H9 (cell line): ENCODE measurements around the gene SPRR2E. TPM values are rescaled to one million over a fixed set of nuclear protein-coding genes. Genes with fewer than 3 reads are reported as not detected.

Source experiments
- DNase-seq: peaks from one replicate; pipeline ENCODE4 v3.0.0-alpha.2; 2017
- H2AFZ ChIP-seq: one replicate; pipeline ENCODE4 v1.6.1; 2013; ENCODE audit warnings: mild to moderate bottlenecking, low read length, control low read depth, moderate library complexity
- H2AK5ac ChIP-seq: 2 replicates; pipeline ENCODE4 v1.6.1; 2013; ENCODE audit warnings: low read length, control low read depth, mixed read lengths; ENCODE audit not compliant: insufficient read length
- H2BK120ac ChIP-seq: one replicate; pipeline ENCODE4 v1.6.1; 2013; ENCODE audit warnings: low read depth, mild to moderate bottlenecking, low read length, control low read depth, inconsistent platforms; ENCODE audit not compliant: poor library complexity, severe bottlenecking
- H2BK12ac ChIP-seq: 2 replicates; pipeline ENCODE4 v1.6.1; 2013; ENCODE audit warnings: low read length, control low read depth, mixed read lengths, low read depth; ENCODE audit not compliant: insufficient read length
- H2BK15ac ChIP-seq: 2 replicates; pipeline ENCODE4 v1.6.1; 2013; ENCODE audit warnings: low read depth, low read length, control low read depth
- H2BK20ac ChIP-seq: one replicate; pipeline ENCODE4 v1.6.1; 2013; ENCODE audit warnings: low read depth, mild to moderate bottlenecking, low read length, control low read depth, inconsistent platforms; ENCODE audit not compliant: poor library complexity, severe bottlenecking
- H2BK5ac ChIP-seq: 2 replicates; pipeline ENCODE4 v1.6.1; 2013; ENCODE audit warnings: low read length, control low read depth, mixed read lengths; ENCODE audit not compliant: insufficient read length
- H3K14ac ChIP-seq: 2 replicates; pipeline ENCODE4 v1.6.1; 2013; ENCODE audit warnings: low read length, control low read depth; ENCODE audit not compliant: insufficient read depth
- H3K18ac ChIP-seq: 2 replicates; pipeline ENCODE4 v1.6.1; 2013; ENCODE audit warnings: low read depth, mild to moderate bottlenecking, mixed read lengths, low read length, control low read depth; ENCODE audit not compliant: insufficient read length
- H3K23ac ChIP-seq: 2 replicates; pipeline ENCODE4 v1.6.1; 2013; ENCODE audit warnings: low read length, control low read depth, mixed read lengths, low read depth; ENCODE audit not compliant: insufficient read length
- H3K23me2 ChIP-seq: 2 replicates; pipeline ENCODE4 v1.6.1; 2013; ENCODE audit warnings: low read depth, mild to moderate bottlenecking, mixed read lengths, low read length, control low read depth; ENCODE audit not compliant: insufficient read length, poor library complexity, severe bottlenecking
- H3K27ac ChIP-seq: 2 replicates; pipeline ENCODE4 v1.5.1; 2013; ENCODE audit warnings: low read length, control low read depth, mixed read lengths, low read depth; ENCODE audit not compliant: insufficient read length
- H3K27me3 ChIP-seq: 2 replicates; pipeline ENCODE4 v1.6.1; 2013; ENCODE audit warnings: low read length, control low read depth, inconsistent platforms; ENCODE audit not compliant: insufficient read depth
- H3K4ac ChIP-seq: 2 replicates; pipeline ENCODE4 v1.6.1; 2013; ENCODE audit warnings: low read depth, mild to moderate bottlenecking, control low read depth, inconsistent platforms, low read length, moderate library complexity
- H3K4me1 ChIP-seq: 2 replicates; pipeline ENCODE4 v1.6.1; 2013; ENCODE audit warnings: low read length, control low read depth, inconsistent platforms; ENCODE audit not compliant: insufficient read depth
- H3K4me2 ChIP-seq: 2 replicates; pipeline ENCODE4 v1.6.1; 2013; ENCODE audit warnings: low read length, control low read depth, mixed read lengths; ENCODE audit not compliant: insufficient read length, insufficient read depth
- H3K56ac ChIP-seq: 2 replicates; pipeline ENCODE4 v1.6.1; 2013; ENCODE audit warnings: low read depth, mild to moderate bottlenecking, mixed read lengths, low read length, control low read depth; ENCODE audit not compliant: insufficient read length
- H3K79me1 ChIP-seq: 2 replicates; pipeline ENCODE4 v1.6.1; 2013; ENCODE audit warnings: low read depth, mild to moderate bottlenecking, moderate library complexity, low read length, control low read depth, inconsistent platforms; ENCODE audit not compliant: insufficient read depth, poor library complexity, severe bottlenecking
- H3K79me2 ChIP-seq: 2 replicates; pipeline ENCODE4 v1.6.1; 2013; ENCODE audit warnings: low read length, control low read depth, inconsistent platforms; ENCODE audit not compliant: insufficient read depth
- H3K9ac ChIP-seq: 2 replicates; pipeline ENCODE4 v1.6.1; 2013; ENCODE audit warnings: low read length, control low read depth, mixed read lengths; ENCODE audit not compliant: insufficient read length; ENCODE audit errors: extremely low read depth
- H3K9me3 ChIP-seq: one replicate; pipeline ENCODE4 v1.6.1; 2013; ENCODE audit warnings: low read depth, low read length, inconsistent platforms; ENCODE audit not compliant: control insufficient read depth
- H3T11ph ChIP-seq: one replicate; pipeline ENCODE4 v1.6.1; 2013; ENCODE audit warnings: mild to moderate bottlenecking, low read length, control low read depth, inconsistent platforms
- H4K20me1 ChIP-seq: one replicate; pipeline ENCODE4 v1.6.1; 2013; ENCODE audit not compliant: control insufficient read depth, insufficient read length, insufficient read depth
- H4K5ac ChIP-seq: 2 replicates; pipeline ENCODE4 v1.6.1; 2013; ENCODE audit warnings: low read depth, mild to moderate bottlenecking, mixed read lengths, low read length, control low read depth; ENCODE audit not compliant: insufficient read length
- H4K8ac ChIP-seq: replicated peaks from 2 replicates; pipeline ENCODE4 v1.6.1; 2013; ENCODE audit warnings: low read length, control low read depth, mixed read lengths, low read depth; ENCODE audit not compliant: insufficient read length
- H4K91ac ChIP-seq: 2 replicates; pipeline ENCODE4 v1.6.1; 2013; ENCODE audit warnings: low read depth, mild to moderate bottlenecking, moderate library complexity, mixed read lengths, low read length, control low read depth; ENCODE audit not compliant: insufficient read length
- H3K27ac Mint-ChIP-seq, 3 experiments: 2 replicates in 2 of 3; 3 replicates in 1 of 3; pipeline ENCODE4 v1.8.0; 2020 to 2021; ENCODE audit warnings: mixed read lengths in 3 of 3, mild to moderate bottlenecking in 1 of 3, moderate library complexity in 1 of 3
- H3K27me3 Mint-ChIP-seq: 2 replicates; pipeline ENCODE4 v1.8.0; 2021; ENCODE audit warnings: low read depth, mild to moderate bottlenecking, moderate library complexity, mixed read lengths
- H3K36me3 Mint-ChIP-seq, 3 experiments: 2 replicates in 2 of 3; 3 replicates in 1 of 3; pipeline ENCODE4 v1.8.0; 2020 to 2021; ENCODE audit warnings: low read depth in 3 of 3, mixed read lengths in 3 of 3; ENCODE audit not compliant: insufficient read depth in 1 of 3
- H3K4me1 Mint-ChIP-seq, 2 experiments: 2 replicates each; pipeline ENCODE4 v1.8.0; 2020; ENCODE audit warnings: mixed read lengths in 2 of 2
- H3K4me3 Mint-ChIP-seq, 2 experiments: 2 replicates in 1 of 2; 3 replicates in 1 of 2; pipeline ENCODE4 v1.8.0; 2020 to 2021; ENCODE audit warnings: mild to moderate bottlenecking in 2 of 2, mixed read lengths in 2 of 2, moderate library complexity in 1 of 2
- H3K9me3 Mint-ChIP-seq, 2 experiments: 2 replicates in 1 of 2; 3 replicates in 1 of 2; pipeline ENCODE4 v1.8.0; 2020; ENCODE audit warnings: mild to moderate bottlenecking in 2 of 2, mixed read lengths in 2 of 2, moderate library complexity in 1 of 2
- long read RNA-seq: library from polyadenylated mRNA; unstranded; transcript quantifications from one replicate; pipeline ENCODE4 v2.0.0, GENCODE V29; 2020
- total RNA-seq: library from RNA; stranded (reverse); gene quantifications from 2 replicates; pipeline ENCODE4 v1.2.1, GENCODE V29; 2021
- TF ChIP-seq, protein P1 (sequence below): fragments of 200-600 bp; sonication (generic); conservative IDR thresholded peaks from 3 replicates; pipeline ENCODE4 v1.8.0; 2021; ENCODE audit warnings: antibody characterized with exemption, mild to moderate bottlenecking

Gene SPRR2E
- total RNA-seq, result not detected in 2 replicates
- long read RNA-seq, result 0 reads

DNA sequence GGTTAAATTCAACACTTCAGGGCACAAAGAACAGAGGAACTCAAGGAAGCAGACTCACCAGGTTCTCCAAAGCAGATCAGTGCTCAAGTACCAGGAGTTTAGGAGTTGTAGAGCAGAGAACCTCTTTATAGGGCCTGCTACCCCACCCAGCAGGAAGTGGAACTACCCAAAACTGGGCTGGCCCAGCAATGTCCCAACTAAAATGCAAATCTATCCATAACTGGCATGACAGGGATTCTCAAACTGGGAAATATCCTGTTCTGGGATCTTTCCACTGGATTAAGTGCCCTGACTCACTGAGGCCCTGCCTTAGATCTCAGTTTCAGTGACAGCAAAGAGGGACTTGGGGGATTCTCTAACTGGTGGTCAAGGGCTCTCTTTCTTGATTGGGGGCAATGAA, at the start of gene SPRR2E:
Gene SPRR2E, minus strand, starts transcription at position 101 of the 400 bp plus-strand sequence. CDS start 775 bp downstream, outside the sequence.
- no peak within 1 kb of the TSS for H2BK20ac ChIP-seq
- no peaks in the 10 kb centered on the region for H3K27me3 Mint-ChIP-seq
- H3K79me2 ChIP-seq, result no peaks in the 10 kb centered on the region
- H3K27ac ChIP-seq, result no peak within 1 kb of the TSS
- no peak within 1 kb of the TSS for H2AFZ ChIP-seq
- H3T11ph ChIP-seq, result no peak within 1 kb of the TSS
- H2BK120ac ChIP-seq, result no peak within 1 kb of the TSS
- H3K36me3 Mint-ChIP-seq, result no peaks in the 10 kb centered on the region
- no peaks in the 10 kb centered on the region for H3K23me2 ChIP-seq
- no peak within 1 kb of the TSS for H3K14ac ChIP-seq
- H4K20me1 ChIP-seq, result no peaks in the 10 kb centered on the region
- H3K4ac ChIP-seq, result no peak within 1 kb of the TSS
- no peak within 1 kb of the TSS for H4K8ac ChIP-seq
- H3K4me1 ChIP-seq, result no peaks in the 10 kb centered on the region
- H3K27ac Mint-ChIP-seq, result no peak within 1 kb of the TSS
- H3K18ac ChIP-seq, result no peak within 1 kb of the TSS
- no peaks in the 10 kb centered on the region for H3K27me3 ChIP-seq
- H3K4me1 Mint-ChIP-seq, result no peaks in the 10 kb centered on the region
- H3K9ac ChIP-seq, result no peak within 1 kb of the TSS
- no peak within 1 kb of the TSS for H2BK5ac ChIP-seq
- H3K56ac ChIP-seq, result no peak within 1 kb of the TSS
- no peak within 1 kb of the TSS for H4K5ac ChIP-seq
- H2AK5ac ChIP-seq, result no peak within 1 kb of the TSS
- H3K4me2 ChIP-seq, result no peak within 1 kb of the TSS
- TF ChIP-seq, protein P1, sequence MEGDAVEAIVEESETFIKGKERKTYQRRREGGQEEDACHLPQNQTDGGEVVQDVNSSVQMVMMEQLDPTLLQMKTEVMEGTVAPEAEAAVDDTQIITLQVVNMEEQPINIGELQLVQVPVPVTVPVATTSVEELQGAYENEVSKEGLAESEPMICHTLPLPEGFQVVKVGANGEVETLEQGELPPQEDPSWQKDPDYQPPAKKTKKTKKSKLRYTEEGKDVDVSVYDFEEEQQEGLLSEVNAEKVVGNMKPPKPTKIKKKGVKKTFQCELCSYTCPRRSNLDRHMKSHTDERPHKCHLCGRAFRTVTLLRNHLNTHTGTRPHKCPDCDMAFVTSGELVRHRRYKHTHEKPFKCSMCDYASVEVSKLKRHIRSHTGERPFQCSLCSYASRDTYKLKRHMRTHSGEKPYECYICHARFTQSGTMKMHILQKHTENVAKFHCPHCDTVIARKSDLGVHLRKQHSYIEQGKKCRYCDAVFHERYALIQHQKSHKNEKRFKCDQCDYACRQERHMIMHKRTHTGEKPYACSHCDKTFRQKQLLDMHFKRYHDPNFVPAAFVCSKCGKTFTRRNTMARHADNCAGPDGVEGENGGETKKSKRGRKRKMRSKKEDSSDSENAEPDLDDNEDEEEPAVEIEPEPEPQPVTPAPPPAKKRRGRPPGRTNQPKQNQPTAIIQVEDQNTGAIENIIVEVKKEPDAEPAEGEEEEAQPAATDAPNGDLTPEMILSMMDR, result no peak
- no peaks in the 10 kb centered on the region; a peak in 1 of 5 replicates for H3K9me3 Mint-ChIP-seq
- no peak within 1 kb of the TSS for H2BK12ac ChIP-seq
- H3K9me3 ChIP-seq, result no peaks in the 10 kb centered on the region
- no peak for DNase-seq
- H3K4me3 Mint-ChIP-seq, result no peak within 1 kb of the TSS
- no peaks in the 10 kb centered on the region for H3K79me1 ChIP-seq
- H3K23ac ChIP-seq, result no peak within 1 kb of the TSS
- no peak within 1 kb of the TSS for H4K91ac ChIP-seq
- H2BK15ac ChIP-seq, result no peak within 1 kb of the TSS
